Karpas-422 (cell line): Measurements from ENCODE around the gene METTL4. TPM values are rescaled to one million over a fixed set of nuclear protein-coding genes. Genes with fewer than 3 reads are reported as not detected.

Source experiments
- DNase-seq: peaks from one replicate; pipeline ENCODE4 v3.0.0-alpha.2; 2015
- H2AFZ ChIP-seq: fragments of 200-600 bp; sonication (generic); 2 replicates; pipeline ENCODE4 v1.6.1; 2014; ENCODE audit warnings: antibody characterized with exemption, low read length, mixed read lengths
- H3K27ac ChIP-seq: fragments of 200-600 bp; sonication (generic); 2 replicates; pipeline ENCODE4 v1.5.1; 2014; ENCODE audit warnings: mild to moderate bottlenecking, low read length, moderate library complexity
- H3K27me3 ChIP-seq: fragments of 200-600 bp; sonication (generic); 2 replicates; pipeline ENCODE4 v1.6.1; 2014; ENCODE audit warnings: low read length, mixed read lengths
- H3K36me3 ChIP-seq: fragments of 200-600 bp; sonication (generic); 2 replicates; pipeline ENCODE4 v1.6.1; 2014; ENCODE audit warnings: low read length, mixed read lengths; ENCODE audit not compliant: insufficient read depth
- H3K4me1 ChIP-seq: fragments of 200-600 bp; sonication (generic); 2 replicates; pipeline ENCODE4 v1.6.1; 2014; ENCODE audit warnings: mild to moderate bottlenecking, low read length, mixed read lengths
- H3K4me2 ChIP-seq: fragments of 200-600 bp; sonication (generic); 2 replicates; pipeline ENCODE4 v1.6.1; 2014; ENCODE audit warnings: low read length, low read depth, mild to moderate bottlenecking; ENCODE audit not compliant: poor library complexity, severe bottlenecking
- H3K4me3 ChIP-seq: fragments of 200-600 bp; sonication (generic); 2 replicates; pipeline ENCODE4 v1.5.1; 2014; ENCODE audit warnings: mild to moderate bottlenecking, antibody characterized with exemption, low read length, mixed read lengths
- H3K79me2 ChIP-seq: fragments of 200-600 bp; sonication (generic); 2 replicates; pipeline ENCODE4 v1.6.1; 2014; ENCODE audit warnings: mild to moderate bottlenecking, low read length, mixed read lengths
- H3K9ac ChIP-seq: fragments of 200-600 bp; sonication (generic); 2 replicates; pipeline ENCODE4 v1.6.0; 2014; ENCODE audit warnings: low read length
- H3K9me2 ChIP-seq: fragments of 200-600 bp; sonication (generic), shearing (Covaris generic); replicated peaks from 2 replicates; pipeline ENCODE4 v1.6.0; 2014; ENCODE audit warnings: mild to moderate bottlenecking, low read length, moderate library complexity; ENCODE audit not compliant: insufficient read depth
- H3K9me3 ChIP-seq: fragments of 300-700, 200-600 bp; sonication (generic); 2 replicates; pipeline ENCODE4 v1.6.1; 2014; ENCODE audit warnings: low read length, mixed read lengths
- H4K20me1 ChIP-seq: fragments of 200-600 bp; sonication (generic); 2 replicates; pipeline ENCODE4 v1.6.1; 2014; ENCODE audit warnings: mild to moderate bottlenecking, antibody characterized with exemption, low read length, low read depth; ENCODE audit not compliant: insufficient read depth
- total RNA-seq: library from RNA; depleted of rRNA; stranded (reverse); fragments of >200 nt; shearing (Covaris generic); gene quantifications from 2 replicates; pipeline ENCODE4 v1.2.3, GENCODE V29; 2014; ENCODE audit warnings: low replicate concordance; rRNA removed

METTL4 gene, protein sequence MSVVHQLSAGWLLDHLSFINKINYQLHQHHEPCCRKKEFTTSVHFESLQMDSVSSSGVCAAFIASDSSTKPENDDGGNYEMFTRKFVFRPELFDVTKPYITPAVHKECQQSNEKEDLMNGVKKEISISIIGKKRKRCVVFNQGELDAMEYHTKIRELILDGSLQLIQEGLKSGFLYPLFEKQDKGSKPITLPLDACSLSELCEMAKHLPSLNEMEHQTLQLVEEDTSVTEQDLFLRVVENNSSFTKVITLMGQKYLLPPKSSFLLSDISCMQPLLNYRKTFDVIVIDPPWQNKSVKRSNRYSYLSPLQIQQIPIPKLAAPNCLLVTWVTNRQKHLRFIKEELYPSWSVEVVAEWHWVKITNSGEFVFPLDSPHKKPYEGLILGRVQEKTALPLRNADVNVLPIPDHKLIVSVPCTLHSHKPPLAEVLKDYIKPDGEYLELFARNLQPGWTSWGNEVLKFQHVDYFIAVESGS
- total RNA-seq, result 6.4 and 15.8 TPM in 2 replicates

DNA sequence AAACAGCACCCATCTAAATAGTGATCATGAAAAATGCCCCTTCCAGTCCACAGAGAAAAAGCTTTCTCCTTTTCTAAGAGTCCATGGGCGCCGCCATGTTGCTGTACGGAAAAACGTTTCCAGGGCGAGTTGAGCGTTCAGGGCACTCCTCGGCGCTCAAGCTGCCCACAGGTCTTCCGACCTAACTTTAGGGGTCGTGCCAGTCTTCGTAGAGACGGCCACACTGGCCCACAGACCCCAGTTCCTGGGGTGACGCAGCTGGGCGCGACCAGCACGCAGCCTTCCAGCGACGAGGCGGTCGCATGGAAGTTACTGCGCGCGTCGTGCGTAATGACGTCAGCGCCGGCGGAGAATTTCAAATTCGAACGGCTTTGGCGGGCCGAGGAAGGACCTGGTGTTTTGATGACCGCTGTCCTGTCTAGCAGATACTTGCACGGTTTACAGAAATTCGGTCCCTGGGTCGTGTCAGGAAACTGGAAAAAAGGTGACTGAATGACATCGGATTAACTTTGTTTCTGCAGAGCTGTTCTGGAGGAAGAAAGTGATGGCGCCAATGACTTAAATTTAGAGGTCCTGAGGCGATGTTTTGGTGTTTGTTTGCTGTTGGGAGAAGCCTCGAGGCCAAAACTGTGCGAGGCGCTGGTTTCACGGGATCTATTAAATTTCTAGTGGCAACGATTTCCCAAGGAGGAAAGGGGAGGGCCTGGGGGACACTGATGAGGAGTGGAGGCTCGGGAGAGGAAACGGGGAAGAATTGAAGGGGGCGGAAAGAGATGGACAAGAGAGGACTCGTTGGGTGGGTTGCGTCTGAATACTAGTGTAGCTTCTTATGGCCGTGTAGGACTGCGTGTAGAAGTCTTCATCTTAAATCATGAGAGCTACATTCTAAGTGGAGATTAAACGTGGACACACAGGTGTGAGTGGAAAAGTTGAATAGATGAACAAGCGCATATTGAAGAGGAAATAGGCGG is at the start of gene METTL4, which contains the start of gene NDC80:
TSS of gene METTL4 (minus strand) at position 306 of the 971 bp plus-strand sequence. CDS start 4,289 bp downstream, outside the sequence.
TSS of gene NDC80 (plus strand) at position 358 of the 971 bp plus-strand sequence. CDS start 1,429 bp downstream, outside the sequence.
- Histone ChIP-seq H3K36me3 (peaks cover 30% of the 10 kb centered on the region; the same call in 1 of the 2 replicates), H4K20me1 (no peaks in the 10 kb centered on the region), H3K27ac (peak within 1 kb of the TSS; percentile 79), H3K27me3 (no peaks in the 10 kb centered on the region), H3K4me1 (peaks cover 33% of the 10 kb centered on the region), H3K4me3 (peak within 1 kb of the TSS; percentile 86), H3K9me2 (no peaks in the 10 kb centered on the region), H3K9me3 (no peaks in the 10 kb centered on the region), H3K9ac (peak within 1 kb of the TSS; percentile 86), H3K4me2 (peak within 1 kb of the TSS; percentile 87), H3K79me2 (peaks cover 86% of the 10 kb centered on the region), H2AFZ (peak within 1 kb of the TSS; percentile 87)
- DNase-seq, result peak; percentile 95

DNA sequence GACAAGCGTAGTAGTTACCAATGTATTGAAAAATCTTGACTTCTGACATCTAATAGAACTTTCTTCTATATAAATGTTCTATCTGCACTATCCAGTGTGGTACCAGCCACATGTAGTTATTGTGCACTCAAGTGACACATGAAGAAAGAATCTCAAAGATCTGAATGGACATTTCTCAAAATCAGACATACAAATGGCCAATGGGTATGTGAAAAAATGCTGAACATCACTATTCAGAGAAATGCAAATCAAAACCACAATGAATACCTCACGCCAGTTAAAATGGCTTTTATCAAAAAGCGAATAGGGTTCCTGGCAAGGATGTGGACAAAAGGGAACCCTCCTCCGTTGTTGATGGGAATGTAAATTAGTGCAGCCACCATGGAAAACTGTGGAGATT is 46.7 kb upstream of the METTL4 start:
- H3K36me3 ChIP-seq, result peaks cover 24% of the 10 kb centered on the region
- H3K27ac ChIP-seq, result no peak overlapping the region
- no peaks in the 10 kb centered on the region for H3K4me1 ChIP-seq
- no peak overlapping the region for H3K9ac ChIP-seq
- no peak overlapping the region for H3K4me2 ChIP-seq
- H3K9me2 ChIP-seq, result no peaks in the 10 kb centered on the region
- no peak for DNase-seq
- no peaks in the 10 kb centered on the region for H3K27me3 ChIP-seq
- H4K20me1 ChIP-seq, result no peaks in the 10 kb centered on the region
- H2AFZ ChIP-seq, result no peak overlapping the region
- no peak overlapping the region for H3K4me3 ChIP-seq
- H3K9me3 ChIP-seq, result no peaks in the 10 kb centered on the region
- no peaks in the 10 kb centered on the region for H3K79me2 ChIP-seq

DNA sequence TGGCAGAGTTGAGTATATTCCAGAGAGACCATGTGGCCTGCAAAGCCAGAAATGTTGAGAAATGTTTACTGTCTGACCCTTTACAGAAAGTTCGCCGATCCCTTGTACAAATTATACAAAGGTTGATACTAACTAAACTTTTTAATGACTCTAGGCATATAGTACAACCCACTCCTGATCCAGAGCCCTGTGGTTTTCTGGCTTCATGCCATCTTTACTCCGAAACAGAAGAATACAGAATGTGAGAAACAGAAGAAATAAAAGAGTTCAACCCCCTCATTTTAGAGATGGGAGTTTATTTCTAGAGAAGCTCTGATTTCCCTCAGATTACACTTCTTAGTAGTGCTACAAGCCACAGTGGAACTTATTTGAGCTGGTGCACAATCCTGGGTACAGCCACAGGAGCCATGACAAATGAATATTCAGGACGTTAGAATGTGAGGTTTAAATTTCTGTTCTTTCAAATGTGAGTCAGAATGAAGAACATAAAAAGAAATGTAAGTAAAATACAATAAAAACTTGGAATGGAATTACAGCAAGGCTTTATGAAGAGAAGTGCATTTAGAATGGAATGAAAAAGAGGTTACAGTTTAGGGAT is 46.2 kb upstream of the METTL4 start:
- H3K9me2 ChIP-seq, result no peaks in the 10 kb centered on the region
- H3K27ac ChIP-seq, result no peak overlapping the region
- H3K9ac ChIP-seq, result no peak overlapping the region
- H3K4me1 ChIP-seq, result no peaks in the 10 kb centered on the region
- no peaks in the 10 kb centered on the region for H3K9me3 ChIP-seq
- H3K4me2 ChIP-seq, result no peak overlapping the region
- H4K20me1 ChIP-seq, result no peaks in the 10 kb centered on the region
- H3K79me2 ChIP-seq, result no peaks in the 10 kb centered on the region
- no peak overlapping the region for H3K4me3 ChIP-seq
- H3K36me3 ChIP-seq, result peaks cover 29% of the 10 kb centered on the region
- no peak for DNase-seq
- H2AFZ ChIP-seq, result no peak overlapping the region
- no peaks in the 10 kb centered on the region for H3K27me3 ChIP-seq

DNA sequence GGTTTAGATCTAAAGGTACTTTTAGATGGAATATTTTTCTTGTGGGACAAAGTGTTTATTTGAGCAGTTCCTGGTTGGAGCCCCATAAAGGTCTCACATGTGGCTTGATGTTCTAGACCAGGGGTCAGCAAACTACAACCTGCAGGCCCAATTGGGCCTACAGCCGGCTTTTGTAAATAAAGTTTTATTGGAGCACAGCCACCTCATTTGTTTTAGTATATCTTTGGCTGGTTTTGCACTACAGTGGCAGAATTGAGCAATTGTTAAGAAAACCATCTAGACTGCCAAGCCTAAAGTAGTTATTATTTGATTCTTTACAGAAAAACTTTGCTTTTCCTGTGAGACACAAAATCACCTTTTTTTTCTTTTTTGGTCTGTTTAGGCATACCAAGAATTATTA is 41.7 kb upstream of the METTL4 start:
- Histone ChIP-seq H3K36me3 (peaks cover 53% of the 10 kb centered on the region), H3K4me1 (no peaks in the 10 kb centered on the region), H3K27me3 (no peaks in the 10 kb centered on the region), H2AFZ (no peak overlapping the region), H3K27ac (no peak overlapping the region), H4K20me1 (no peaks in the 10 kb centered on the region), H3K4me2 (no peak overlapping the region), H3K9ac (no peak overlapping the region), H3K9me3 (no peaks in the 10 kb centered on the region), H3K4me3 (no peak overlapping the region), H3K9me2 (no peaks in the 10 kb centered on the region), H3K79me2 (no peaks in the 10 kb centered on the region)
- DNase-seq, result no peak

DNA sequence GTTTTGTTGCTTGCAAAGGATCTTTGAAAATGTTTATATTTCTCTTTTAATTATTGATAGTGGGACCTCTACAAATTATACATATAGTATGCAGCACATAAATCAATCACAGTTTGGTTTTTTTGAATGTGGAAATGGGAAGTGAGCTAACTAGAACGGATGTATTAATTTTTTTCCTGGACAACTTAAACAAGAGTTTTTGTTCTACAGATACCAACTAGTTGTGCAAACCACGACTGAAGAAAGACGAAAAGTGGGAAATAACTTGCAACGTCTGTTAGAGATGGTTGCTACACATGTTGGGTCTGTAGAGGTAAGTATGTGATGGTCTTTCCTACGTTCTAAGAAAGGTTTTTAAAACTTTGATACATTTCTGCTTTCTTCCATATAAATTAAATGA is 39.2 kb upstream of the METTL4 start:
- H2AFZ ChIP-seq, result no peak overlapping the region

DNA sequence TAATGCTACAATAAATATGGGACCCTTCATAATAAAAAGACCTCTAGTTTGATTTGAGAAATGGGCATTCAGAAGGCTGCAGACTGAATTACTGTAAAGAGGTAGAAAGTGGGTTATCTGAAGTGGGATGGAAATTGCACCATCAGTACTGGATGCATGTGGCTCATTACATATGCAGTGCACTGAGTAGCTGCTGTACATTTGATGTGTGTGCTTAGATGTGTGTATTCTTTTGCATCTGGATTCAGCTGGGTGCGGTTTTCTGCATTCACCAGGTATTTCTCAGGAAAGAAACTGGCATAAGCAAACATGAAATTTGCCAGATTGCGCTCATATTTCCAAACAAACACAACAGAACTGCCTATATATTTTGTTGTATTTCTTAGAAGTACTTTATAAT is 38.3 kb upstream of the METTL4 start:
- H3K4me2 ChIP-seq, result no peak overlapping the region
- H3K36me3 ChIP-seq, result peaks cover 62% of the 10 kb centered on the region
- no peaks in the 10 kb centered on the region for H3K4me1 ChIP-seq
- no peak overlapping the region for H2AFZ ChIP-seq
- no peaks in the 10 kb centered on the region for H3K9me2 ChIP-seq
- H3K79me2 ChIP-seq, result no peaks in the 10 kb centered on the region
- no peak overlapping the region for H3K27ac ChIP-seq
- H3K27me3 ChIP-seq, result no peaks in the 10 kb centered on the region
- no peak for DNase-seq
- no peaks in the 10 kb centered on the region for H4K20me1 ChIP-seq
- H3K9ac ChIP-seq, result no peak overlapping the region
- H3K4me3 ChIP-seq, result no peak overlapping the region
- H3K9me3 ChIP-seq, result no peaks in the 10 kb centered on the region

More for the DNA sequence above, 39.2 kb upstream of the METTL4 start:
- no peak for DNase-seq
- H3K9me3 ChIP-seq, result no peaks in the 10 kb centered on the region
- H3K27ac ChIP-seq, result no peak overlapping the region
- no peak overlapping the region for H3K4me3 ChIP-seq
- H4K20me1 ChIP-seq, result no peaks in the 10 kb centered on the region
- no peaks in the 10 kb centered on the region for H3K79me2 ChIP-seq
- peaks cover 66% of the 10 kb centered on the region for H3K36me3 ChIP-seq
- H3K9me2 ChIP-seq, result no peaks in the 10 kb centered on the region
- H3K4me2 ChIP-seq, result no peak overlapping the region
- no peaks in the 10 kb centered on the region for H3K4me1 ChIP-seq
- H3K27me3 ChIP-seq, result no peaks in the 10 kb centered on the region
- H3K9ac ChIP-seq, result no peak overlapping the region

DNA sequence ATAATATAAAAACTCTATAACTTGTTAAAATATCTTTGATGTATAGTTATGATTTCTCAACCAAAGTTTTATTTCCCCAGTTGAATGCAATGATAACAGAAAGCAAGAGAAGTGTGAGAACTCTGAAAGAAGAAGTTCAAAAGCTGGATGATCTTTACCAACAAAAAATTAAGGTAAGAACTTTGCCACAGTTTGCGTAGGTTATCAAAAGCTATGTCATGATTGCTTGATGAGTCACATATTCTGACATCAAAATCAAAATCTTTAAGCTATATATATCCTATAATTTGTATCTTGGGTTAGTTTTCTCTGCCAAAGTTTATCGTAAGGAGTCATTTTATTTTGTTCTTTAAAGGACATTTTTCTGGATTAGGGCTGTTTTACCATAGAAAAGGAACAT is 35.0 kb upstream of the METTL4 start:
- Histone ChIP-seq H3K9me2 (no peaks in the 10 kb centered on the region), H3K27ac (no peak overlapping the region), H2AFZ (no peak overlapping the region), H4K20me1 (no peaks in the 10 kb centered on the region), H3K27me3 (no peaks in the 10 kb centered on the region), H3K36me3 (peaks cover 61% of the 10 kb centered on the region), H3K4me2 (no peak overlapping the region), H3K4me3 (no peak overlapping the region), H3K9ac (no peak overlapping the region), H3K9me3 (no peaks in the 10 kb centered on the region), H3K4me1 (no peaks in the 10 kb centered on the region), H3K79me2 (no peaks in the 10 kb centered on the region)
- DNase-seq, result no peak
